ENCODE results near the gene CLIC5.

CLIC5 gene

GRCh38 chr6:46032110-46032998, 16.7 kb upstream of the CLIC5 start:
- no peak for DNase-seq

- no peak for DNase-seq
Measured at GRCh38 chr6:46029602-46030001, 13.9 kb upstream of the CLIC5 start.

- no peak for DNase-seq
Measured at GRCh38 chr6:46026307-46026706, 10.6 kb upstream of the CLIC5 start.

- DNase-seq: no peak
Measured at GRCh38 chr6:46025573-46025972, 9.9 kb upstream of the CLIC5 start.

GRCh38 chr6:46024124-46024769, 8.6 kb upstream of the CLIC5 start:
- DNase-seq: no peak

- no peak for DNase-seq
Measured at GRCh38 chr6:46023216-46023915, 7.7 kb upstream of the CLIC5 start.

- peak; percentile 69 for DNase-seq
Measured at GRCh38 chr6:46022106-46022948, 6.7 kb upstream of the CLIC5 start.

- no peak for DNase-seq
Measured at GRCh38 chr6:46017726-46018125, 2.1 kb upstream of the CLIC5 start.

GRCh38 chr6:46016063-46016608, 476 bp upstream of the CLIC5 start:
- no peak for DNase-seq

GRCh38 chr6:46014511-46015118, 1.0 kb downstream of the CLIC5 start:
- DNase-seq: peak; percentile 27

GRCh38 chr6:46014046-46014445, 1.6 kb downstream of the CLIC5 start:
- peak; percentile 31 for DNase-seq

- DNase-seq: no peak
Measured at GRCh38 chr6:46013639-46014038, 2.0 kb downstream of the CLIC5 start.

GRCh38 chr6:46012834-46013233, 2.8 kb downstream of the CLIC5 start:
- no peak for DNase-seq

- peak; percentile 91 for DNase-seq
Measured at GRCh38 chr6:46011188-46012085, 4.2 kb downstream of the CLIC5 start.

GRCh38 chr6:46010771-46011170, 4.9 kb downstream of the CLIC5 start:
- peak; percentile 24 for DNase-seq

- no peak for DNase-seq
Measured at GRCh38 chr6:46010270-46010669, 5.4 kb downstream of the CLIC5 start.

GRCh38 chr6:46002264-46002663, 13.4 kb downstream of the CLIC5 start:
- no peak for DNase-seq

- DNase-seq: no peak
Measured at GRCh38 chr6:46000905-46001304, 14.8 kb downstream of the CLIC5 start.

- no peak for DNase-seq
Measured at GRCh38 chr6:45998524-45998923, 17.1 kb downstream of the CLIC5 start.

GRCh38 chr6:45997875-45998506, 17.7 kb downstream of the CLIC5 start:
- no peak for DNase-seq

Measured in activated CD4-positive, alpha-beta T cell treated with anti-CD3 and anti-CD28 coated beads, Interleukin-10, Interleukin-2, amounts not matched to agents 100 ng/mL and 50 ng/mL, durations not matched to agents 16 hours and 8 hours (primary cell).